HG03571 (cell line): ENCODE data around the gene USP14.

Experiments used
- ATAC-seq: cut with Tn5 transposase; IDR thresholded peaks from one replicate; pipeline ENCODE4 v1.9.1; 2021; ENCODE audit not compliant: unreplicated experiment

USP14 gene

DNA sequence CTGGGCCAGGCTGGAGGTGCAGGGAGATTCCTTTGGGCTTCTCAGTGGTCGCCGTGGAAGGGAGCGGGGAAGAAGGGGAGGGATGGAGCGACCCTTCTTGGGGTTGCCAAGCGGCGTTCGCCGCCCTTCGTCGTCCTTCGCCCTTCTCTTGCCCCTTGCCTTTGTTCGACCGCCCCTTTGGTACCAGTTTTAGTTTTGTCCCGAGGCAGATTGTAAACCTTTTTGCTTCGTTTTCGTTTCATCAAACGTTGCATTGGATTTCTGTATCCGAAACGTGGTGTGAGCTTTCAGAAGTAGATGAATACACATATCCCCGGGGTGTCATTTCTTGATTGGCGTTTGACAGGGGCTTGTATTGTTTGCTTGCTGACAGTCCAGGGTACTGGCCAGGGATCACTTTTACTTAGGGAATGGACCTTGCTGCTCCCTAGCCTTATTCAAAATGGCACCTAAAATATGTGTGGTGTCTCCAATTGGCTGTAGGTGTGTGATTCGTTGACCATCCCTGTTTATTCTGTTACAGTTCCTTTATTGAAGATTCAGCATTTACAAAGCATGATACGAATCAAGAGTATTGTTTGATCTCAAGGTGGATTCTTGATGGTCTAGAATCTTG lies 788 bp downstream of the USP14 start:
- ATAC-seq, result no peak

GRCh38 chr18:159933-160332 lies 1.6 kb downstream of the USP14 start:
- no peak for ATAC-seq

- no peak for ATAC-seq
Observed at GRCh38 chr18:160831-161570, 2.6 kb downstream of the USP14 start.

DNA sequence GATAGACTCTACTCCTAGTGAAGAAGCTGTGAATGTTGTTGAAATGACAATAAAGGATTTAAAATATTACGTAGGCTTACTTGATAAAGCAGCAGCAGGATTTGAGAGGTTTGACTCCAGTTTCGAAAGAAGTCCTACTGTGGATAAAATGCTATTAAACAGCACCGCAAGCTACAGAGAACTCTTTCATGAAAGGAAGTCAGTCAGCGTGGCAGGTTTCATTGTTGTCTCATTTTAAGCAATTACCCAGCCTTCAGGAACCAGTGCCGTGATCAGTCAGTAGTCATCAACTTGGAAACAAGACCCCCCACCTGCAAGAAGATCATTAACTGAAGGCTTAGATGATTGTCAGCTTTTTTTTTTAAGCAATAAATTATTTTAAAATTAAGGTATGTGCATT lies 14.0 kb downstream of the USP14 start:
- no peak for ATAC-seq

DNA sequence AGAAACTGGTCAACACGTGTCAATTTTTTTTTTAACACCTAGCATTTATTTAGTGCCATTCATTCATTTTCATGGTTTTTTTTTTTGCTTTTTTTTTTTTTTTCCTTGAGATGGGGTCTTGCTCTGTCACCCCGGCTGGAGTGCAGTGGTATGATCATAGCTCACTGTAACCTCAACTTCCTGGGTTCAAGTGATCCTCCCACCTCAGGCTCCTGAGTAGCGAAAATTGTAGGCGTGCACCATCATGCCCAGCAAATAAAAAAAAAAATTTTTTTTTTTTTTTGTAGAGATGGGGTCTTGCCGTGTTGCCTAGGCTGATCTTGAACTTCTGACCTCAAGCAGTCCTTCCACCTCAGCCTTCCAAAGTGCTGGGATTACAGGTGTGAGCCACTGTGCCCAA lies 21.1 kb downstream of the USP14 start:
- ATAC-seq, result no peak

DNA sequence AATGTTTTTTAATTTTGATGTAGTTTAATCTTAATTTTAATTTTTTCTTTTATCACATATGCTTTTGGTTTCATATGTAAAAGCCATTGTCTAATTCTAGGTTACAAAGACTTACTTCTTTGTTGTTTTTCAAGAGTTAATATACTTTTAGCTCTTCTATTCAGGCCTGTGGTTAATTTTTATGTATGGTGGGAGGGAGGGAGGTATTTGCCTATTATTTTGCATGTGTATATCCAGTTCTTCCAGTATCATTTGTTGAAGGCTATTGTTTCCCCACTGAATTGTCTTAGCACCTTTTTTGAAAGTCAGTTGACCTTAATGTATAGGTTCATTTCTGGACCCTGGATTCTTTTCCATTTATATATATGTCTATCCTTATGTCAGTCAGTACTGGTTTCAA lies 23.4 kb downstream of the USP14 start:
- ATAC-seq, result no peak

DNA sequence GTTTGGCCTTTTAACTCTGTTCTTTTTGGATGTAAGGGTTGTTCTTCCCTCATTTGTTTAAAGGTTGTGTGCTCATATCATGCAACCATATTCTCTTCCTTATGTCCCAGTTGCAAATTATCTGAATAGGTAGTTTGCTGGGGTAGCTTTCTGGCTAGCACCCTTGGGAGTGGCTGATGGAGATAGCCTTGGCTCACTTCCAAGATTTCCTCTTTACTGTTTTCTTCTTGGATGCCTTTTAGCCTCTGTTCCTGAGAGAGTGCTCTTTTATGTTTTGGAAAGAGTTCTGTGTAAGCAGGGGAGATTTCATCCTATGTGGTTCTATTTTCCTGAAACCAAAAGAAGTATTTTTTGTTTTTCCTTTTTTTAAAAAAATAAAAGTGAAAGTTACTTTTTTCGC lies 25.4 kb downstream of the USP14 start:
- no peak for ATAC-seq

DNA sequence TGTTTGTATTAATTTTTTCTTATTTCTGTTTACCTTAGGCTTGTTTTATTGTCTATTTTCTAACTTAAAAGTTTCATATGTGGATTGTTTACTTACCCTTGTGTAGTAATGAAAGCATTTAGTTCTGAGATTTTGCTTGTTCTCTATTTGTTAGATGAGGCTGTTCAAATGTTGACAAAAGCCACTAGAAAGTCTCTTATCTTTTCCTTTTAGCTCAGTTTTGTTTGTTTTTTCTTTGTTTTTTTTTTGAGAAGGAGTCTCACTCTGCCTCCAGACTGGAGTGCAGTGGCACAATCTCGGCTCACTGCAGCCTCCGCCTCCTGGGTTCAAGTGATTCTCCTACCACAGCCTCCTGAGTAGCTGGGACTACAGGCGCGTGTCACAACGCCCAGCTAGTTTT lies 30.9 kb downstream of the USP14 start:
- no peak for ATAC-seq

DNA sequence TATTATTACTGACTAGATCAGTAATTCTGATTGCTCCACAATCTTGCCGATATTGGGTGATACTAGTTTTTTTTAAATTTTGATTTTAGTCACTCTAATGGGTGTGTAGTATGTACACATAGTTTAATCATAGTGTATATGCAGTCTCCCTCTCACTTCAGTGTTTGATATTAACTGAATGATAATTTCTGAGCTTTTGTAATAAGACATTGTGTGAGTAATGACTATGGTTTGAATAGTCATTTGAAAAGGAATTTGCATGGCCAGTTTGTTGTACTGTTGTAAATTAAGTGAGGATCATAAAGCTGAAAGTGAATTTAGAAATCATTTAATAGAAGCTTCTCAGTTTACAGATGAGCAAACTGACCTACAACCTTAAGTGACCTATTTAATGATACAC lies 33.4 kb downstream of the USP14 start:
- ATAC-seq, result no peak

DNA sequence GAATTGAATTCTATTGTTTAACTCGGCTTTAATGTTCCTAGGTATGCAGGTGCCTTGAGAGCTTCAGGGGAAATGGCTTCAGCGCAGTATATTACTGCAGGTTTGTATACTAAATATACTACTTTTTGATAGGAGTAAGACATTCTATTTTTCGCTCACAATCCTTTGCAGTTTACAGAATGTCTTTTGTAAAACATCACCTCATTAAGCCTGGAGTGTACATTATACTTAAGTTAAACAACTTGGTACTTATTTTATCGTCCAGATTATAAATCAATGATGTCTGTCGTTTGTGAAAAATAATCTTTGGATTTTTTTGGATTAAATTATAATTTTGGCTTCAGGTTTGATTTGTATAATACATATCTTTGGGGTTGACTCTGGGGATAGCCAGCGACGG lies 34.4 kb downstream of the USP14 start:
- ATAC-seq, result no peak

DNA sequence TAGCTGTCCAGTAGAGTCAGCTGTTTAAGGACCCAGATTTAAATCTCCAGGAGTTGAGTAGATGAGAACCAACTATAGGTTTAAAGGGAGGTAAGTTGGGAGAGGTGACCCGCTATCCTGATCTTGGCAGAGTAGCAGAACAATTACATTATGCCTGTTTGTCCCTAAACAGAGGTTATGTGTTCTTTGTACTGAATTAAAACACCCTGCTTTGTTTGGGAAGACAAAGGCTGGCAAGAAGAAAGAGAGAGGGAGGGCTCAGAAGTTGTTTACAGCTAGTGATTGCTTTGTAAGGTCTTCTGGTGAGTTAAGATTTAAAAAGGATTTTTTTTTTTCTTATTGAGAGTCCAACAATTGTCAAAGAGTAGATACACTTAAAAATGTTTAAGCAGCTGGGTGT lies 37.3 kb downstream of the USP14 start:
- ATAC-seq, result no peak

GRCh38 chr18:199214-199613 lies 40.9 kb downstream of the USP14 start:
- no peak for ATAC-seq

DNA sequence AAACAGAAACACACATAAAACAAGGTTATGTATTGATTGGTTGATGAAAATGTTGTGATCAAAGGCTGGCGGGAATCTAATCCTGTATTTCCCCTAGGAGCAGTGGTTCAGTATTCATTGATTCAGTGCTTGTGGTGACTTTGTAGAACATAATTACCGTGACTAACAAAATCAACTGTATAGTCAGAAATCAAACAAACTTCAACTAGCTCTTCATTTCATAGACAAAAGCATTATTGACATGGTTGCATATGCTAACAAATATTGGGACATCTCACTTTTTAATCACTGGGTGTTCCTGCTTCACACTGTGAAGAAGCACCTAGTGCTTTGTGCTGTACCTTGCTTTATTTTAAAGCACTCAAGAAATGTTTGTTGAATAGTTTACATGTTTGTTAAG lies 41.4 kb downstream of the USP14 start:
- no peak for ATAC-seq

DNA sequence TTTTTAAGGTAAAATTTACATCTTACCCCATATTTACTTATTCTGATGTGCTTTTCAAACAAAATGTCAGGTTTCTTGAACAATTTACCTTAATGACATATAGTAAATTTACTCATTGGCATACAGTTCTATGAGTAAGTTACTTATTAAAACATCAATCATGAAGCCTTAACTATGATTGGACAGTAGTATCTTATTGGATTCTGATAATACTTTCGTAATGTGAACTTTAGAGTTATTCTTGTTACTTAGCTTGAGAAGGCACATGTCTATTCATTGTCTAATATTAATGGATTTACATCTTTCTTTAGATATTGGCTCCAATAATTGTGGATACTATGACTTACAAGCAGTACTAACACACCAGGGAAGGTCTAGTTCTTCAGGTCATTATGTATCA lies 51.7 kb downstream of the USP14 start:
- ATAC-seq, result no peak

DNA sequence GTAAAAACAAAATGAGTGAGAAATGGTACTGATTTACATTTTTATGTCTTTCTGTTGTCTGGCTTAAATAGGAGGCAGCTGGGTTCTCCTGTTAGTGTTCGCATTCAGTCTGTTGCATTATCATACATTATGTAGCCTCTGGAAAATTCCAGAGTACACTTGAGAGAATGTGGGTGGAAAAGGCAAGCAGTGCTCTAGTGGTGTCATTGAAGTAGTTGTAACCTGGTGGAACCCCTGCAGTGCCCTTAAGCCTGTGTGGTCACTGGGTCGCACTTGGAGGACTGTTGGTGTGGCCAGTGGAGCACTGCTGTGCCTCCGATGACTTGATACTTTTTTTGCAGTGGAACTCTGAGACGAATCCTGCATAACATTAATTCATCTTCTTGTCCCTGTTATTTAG lies 52.4 kb downstream of the USP14 start:
- ATAC-seq, result no peak

GRCh38 chr18:211582-211981 lies 53.2 kb downstream of the USP14 start:
- ATAC-seq, result no peak

DNA sequence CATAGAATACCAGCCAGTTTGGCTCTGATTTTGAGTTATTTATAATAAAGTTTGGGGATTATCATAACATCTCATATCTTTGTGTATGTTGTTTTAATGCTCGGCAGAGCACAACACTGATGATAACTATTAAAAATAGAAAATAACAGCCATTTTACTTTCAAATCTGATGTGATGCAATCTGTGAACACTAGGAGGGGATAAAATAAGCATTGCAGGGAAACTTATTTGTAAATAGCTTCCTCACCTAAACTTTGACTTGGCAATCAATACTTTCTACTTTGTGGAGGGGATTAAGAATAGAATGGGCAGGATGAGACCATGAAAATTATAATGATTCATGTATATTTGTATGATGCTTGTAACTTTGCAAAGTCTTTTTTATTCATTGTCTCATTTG lies 54.4 kb downstream of the USP14 start:
- ATAC-seq, result no peak

DNA sequence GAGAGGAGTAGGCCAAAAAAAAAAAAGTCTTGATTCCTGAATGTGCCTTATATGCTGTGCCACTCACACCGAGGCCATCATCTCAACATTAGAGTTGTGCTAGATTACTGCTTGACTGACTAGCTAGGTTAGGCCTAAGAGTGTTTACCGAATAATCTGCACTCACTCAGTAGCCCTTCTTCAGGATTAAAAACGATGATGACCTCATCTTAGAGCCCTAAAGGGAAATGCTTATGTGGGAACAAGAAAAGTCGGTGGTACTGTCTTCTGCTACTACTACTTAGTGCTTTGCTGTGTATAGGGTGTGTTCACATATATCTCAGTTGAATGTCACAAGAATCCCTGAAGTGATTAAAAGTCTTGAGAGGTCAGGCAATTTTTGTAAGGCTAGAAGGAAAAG lies 55.1 kb downstream of the USP14 start:
- ATAC-seq, result no peak

GRCh38 chr18:213966-214365 lies 55.6 kb downstream of the USP14 start:
- ATAC-seq, result no peak

DNA sequence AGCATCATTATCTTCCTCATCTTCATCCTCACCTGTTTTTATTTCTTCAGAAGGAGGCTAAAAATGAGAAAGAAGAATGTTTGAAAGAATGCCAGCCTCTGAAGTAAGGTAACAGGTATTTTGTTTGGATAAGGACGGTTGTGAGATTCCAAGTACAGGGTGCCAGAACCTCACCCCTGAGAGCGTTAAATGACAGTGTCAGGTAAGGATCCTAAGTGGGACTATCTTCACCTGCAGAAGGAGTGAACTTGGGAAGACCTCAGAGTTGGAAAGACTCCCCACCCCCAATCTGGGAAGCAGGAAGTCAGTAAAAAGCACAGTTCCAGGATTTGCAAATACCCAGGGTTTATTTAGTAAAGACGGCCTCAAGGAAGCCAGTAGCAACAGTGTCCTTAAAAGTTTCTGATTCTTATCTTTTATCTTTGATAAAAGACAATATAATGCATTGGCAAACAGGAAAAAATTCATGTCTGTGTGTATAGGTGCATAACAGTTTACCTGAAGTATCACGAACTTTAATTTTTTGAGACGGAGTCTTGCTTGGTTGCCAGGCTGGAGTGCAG lies 57.2 kb downstream of the USP14 start:
- no peak for ATAC-seq

DNA sequence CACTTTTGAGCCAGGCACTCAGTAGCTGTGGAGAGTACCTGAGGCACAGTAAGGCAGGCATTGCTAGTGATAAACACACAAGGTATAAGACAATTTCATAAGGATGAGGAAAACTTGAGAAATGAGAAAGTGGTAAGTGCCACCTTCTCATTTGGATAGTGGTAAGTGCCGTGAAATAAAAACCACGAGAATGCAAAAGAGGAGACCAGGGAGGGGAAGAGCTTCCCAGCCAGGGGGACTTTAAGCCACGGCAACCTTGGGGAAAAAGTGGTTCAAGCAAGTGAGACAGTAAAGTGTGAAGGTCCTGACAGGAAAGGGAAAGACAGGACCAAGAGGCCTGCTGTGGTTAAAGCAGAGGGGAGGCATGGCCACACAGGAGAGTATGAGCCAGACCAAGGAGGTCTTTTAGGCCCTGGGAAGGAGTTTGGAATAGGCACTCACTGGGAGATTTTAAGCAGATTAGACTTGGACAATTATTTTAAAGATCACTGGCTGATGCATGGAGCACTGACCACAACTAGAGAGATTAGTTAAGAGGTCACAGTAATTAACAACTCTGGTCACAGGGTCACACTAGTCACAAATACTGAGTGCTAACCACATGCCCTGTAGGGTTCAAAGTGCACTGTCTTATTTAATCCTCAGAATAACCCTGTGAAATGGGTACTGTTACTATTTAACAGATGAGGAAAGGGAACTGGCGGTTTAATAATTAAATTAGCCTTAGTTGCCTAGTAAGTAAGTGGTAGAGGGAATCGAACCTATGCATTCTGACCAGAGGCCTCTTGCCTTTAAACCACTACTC lies 59.4 kb downstream of the USP14 start:
- ATAC-seq, result no peak

DNA sequence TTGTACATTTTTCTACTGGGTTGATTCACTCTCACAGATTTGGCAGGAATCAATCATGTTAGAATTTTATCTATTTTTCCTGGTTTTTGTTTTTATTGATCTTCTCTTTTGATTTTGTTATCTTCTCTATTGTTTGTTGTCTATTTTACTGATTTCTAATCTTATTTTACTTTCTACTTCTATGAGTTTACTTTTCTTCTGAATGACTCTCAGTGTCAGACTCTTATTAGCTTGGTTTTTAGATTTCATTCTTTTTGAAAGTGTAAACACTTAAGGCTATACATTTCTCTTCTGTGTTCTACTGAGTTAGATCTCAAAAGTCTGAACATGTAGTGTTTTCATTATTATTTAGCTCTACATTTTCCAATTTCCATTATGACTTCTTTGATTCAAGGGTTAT lies 62.4 kb downstream of the USP14 start:
- no peak for ATAC-seq
